HG02981 (cell line): ENCODE data around the gene ITPKA.

Source experiments
- ATAC-seq: cut with Tn5 transposase; IDR thresholded peaks from one replicate; pipeline ENCODE4 v1.9.1; 2021; ENCODE audit warnings: mild to moderate bottlenecking, moderate library complexity; ENCODE audit not compliant: unreplicated experiment

Gene ITPKA

GRCh38 chr15:41489641-41490040 is 4.0 kb upstream of the ITPKA start:
- ATAC-seq, result no peak

- no peak for ATAC-seq
These were observed 3.3 kb upstream of the ITPKA start for GRCh38 chr15:41490355-41490754.

DNA sequence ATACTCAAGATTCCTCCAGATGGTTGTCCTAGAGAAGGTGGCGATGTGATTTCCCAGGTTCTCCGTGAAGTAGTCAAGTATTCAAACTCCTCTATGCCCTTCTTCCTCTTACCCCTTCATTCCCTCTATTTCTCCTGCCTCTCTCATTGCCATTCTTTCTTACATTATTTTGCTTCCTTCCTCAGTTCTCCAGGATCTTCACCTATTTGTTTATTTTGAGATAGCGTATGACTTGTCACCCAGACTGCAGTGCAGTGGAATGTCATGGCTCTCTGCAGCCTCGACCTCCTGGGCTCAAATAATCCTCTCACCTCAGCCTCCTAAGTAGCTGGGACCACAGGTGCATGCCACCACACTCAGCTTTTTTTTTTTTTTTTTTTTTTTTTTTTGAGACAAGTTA is 1.8 kb upstream of the ITPKA start:
- ATAC-seq, result no peak

DNA sequence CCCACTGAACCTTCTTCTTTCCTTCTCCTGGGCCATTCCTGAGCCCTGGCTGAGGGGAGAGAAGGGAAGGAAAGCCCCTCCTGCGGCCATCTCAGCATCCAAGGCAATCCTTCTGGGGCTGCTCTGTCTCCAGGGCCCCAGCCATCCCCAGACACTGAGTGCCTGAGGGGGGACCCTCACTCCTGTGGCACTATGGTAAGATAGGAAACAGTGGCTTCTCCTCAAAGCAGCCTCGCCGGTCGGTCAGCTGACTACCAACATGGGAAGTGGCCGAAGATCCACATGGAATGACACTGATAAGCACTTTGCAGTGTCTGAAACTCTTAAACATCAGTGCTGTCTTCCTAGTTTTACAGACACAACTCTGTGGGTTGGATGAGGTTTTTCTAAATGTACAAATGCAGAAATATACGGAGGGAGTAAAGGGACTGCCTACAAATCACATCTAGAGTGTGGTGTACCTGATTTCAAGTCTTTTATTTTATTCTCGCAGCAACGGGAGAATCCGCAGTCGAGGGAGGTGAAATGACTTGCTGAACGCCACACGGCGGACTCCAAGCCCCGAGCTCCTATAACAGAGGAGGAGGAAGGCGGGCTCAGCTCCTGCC is 973 bp upstream of the ITPKA start:
- no peak for ATAC-seq

- ATAC-seq, result peak; percentile 10
These were observed 172 bp downstream of the ITPKA start for GRCh38 chr15:41493902-41494189.

DNA sequence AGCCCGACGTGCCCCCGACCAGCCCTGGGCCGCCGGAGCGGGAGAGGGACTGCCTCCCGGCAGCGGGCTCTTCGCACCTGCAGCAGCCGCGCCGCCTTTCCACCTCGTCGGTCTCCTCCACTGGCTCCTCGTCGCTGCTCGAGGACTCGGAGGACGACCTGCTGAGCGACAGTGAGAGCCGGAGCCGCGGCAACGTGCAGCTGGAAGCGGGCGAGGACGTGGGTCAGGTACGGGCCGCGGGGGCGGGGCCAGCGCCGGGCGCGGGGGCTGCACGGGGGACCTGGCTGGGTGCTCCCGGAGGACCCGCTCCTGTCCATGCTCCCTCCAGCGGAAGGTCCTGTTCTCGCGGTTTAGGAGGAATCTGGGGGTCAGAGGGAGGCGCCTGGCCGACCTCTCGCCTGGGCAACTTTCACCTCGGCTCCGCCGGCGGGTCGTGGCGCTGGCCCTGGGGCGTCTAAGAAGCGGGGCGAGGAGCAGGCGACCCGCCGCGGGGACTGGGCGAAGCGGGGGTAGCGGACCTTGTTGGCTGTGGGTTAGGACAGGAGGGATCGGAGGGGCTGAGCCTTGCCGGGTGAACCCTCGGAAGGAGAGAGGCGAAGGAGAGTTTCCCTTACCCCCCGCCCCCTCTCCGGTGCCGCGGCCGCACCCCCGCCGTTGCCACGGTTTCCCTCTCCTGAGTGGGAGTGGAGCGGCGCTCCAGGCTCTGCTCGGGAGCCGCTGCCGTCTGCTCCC is 682 bp downstream of the ITPKA start:
- ATAC-seq, result peak; percentile 3

GRCh38 chr15:41494922-41495735 is 1.5 kb downstream of the ITPKA start:
- no peak for ATAC-seq

- ATAC-seq, result no peak
These were observed 2.3 kb downstream of the ITPKA start for GRCh38 chr15:41495736-41496599.

DNA sequence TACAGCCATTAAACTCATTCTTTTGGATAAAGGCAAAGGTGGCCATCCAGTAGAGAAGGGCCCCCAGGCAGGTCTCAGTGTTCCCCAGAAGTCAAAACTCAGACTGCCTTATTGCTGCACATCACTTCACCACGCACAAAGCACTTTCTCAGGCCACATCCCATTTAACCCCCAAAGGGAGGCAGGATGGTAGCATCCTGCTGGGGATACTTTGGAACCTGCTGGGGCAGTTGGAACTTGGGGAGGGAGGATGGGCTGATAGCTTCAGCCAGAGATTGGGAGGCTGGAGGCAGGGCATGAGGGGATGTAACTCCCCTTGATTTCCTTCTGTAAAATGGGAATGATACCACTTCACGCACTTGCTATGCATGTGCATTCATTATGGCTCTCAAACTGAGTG is 5.0 kb downstream of the ITPKA start:
- no peak for ATAC-seq

DNA sequence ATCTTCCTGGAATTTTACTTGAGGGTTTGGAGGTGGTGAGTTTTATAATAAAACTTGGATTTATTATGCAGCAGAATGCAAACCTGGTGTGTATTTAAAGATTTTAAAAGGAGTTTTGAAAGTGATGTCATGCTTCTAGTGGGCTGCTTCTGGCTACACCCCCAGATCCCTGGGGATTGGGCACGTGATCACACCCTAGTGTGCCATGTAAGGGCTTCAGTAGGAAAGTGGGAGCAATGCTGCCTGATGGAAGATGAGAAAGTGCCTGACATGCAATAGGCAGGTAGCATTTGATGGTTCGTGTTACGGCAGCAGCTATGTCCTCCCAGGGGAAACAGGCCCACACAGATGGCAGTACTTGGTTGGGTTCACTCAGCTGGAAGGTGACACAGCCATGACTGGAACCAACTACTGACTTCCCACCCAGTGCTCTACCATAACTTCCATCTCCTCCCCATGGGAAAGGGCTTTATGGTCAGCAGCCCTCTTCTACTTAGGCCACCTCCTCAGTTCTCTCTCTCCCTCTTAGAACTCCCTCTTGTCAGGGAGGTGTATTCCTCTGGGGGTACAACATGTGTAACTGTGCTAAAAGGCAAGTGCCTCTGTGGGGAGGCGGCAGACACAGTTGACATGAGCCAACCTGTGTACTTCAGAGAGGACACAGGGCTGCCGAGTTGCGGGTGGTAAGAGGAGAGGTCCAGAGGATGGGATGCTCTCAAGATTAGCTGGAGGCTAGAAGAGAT is 5.6 kb downstream of the ITPKA start:
- ATAC-seq, result no peak

GRCh38 chr15:41501191-41501917 is 7.7 kb downstream of the ITPKA start:
- ATAC-seq, result peak; percentile 41

- ATAC-seq, result no peak
These were observed 8.5 kb downstream of the ITPKA start for GRCh38 chr15:41501931-41502794.

DNA sequence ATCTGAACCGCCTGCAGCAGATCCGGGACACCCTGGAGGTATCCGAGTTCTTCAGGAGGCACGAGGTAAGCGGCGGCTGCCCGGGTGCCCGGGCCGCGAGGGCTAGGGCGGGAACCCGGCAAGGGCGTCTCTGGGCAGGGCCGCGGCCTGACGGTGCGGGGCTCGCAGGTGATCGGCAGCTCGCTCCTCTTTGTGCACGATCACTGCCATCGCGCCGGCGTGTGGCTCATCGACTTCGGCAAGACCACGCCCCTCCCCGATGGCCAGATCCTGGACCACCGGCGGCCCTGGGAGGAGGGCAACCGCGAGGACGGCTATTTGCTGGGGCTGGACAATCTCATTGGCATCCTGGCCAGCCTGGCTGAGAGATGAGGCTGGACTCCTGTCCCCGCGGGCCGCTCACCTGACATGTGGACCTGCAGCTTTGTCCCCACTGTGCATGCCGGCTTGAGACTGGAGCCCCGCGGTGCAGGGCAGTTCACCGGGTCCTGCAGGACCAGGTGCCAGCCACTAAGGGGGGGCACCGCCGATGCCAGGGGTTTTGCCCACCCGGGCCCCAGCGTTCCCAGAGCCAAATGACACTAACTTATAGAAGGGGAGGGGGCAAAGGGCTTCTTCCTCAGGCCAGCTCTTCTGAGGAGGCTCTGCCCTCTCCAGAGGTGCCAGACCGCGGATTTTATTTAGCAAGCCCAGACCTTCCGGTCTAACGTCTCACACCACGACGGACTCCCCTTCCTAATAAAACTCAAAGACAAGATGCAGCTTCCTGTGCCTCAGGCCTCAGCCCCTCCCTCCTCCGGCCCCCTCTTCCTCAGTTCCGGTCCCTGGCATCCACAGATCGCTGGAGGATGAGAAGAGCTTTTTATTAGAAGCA is 9.4 kb downstream of the ITPKA start:
- ATAC-seq, result no peak

- no peak for ATAC-seq
These were observed 10.0 kb downstream of the ITPKA start for GRCh38 chr15:41503669-41504010.

- ATAC-seq, result no peak
These were observed 11.2 kb downstream of the ITPKA start for GRCh38 chr15:41504751-41505492.

- no peak for ATAC-seq
These were observed 12.1 kb downstream of the ITPKA start for GRCh38 chr15:41505776-41506175.

- ATAC-seq, result no peak
These were observed 13.2 kb downstream of the ITPKA start for GRCh38 chr15:41506796-41507341.
